HepG2 (cell line): ENCODE results near the gene CARD9. TPM values are rescaled to one million over a fixed set of nuclear protein-coding genes. Genes with fewer than 3 reads are reported as not detected.
A peak's percentile ranks its signal among the peaks of the same experiment; 100 is the strongest.

ENCODE experiments used
- ATF2 ChIP-seq: sonication (generic); formaldehyde crosslinking; IDR thresholded peaks from 2 replicates; pipeline ENCODE4 v1.4.0; 2020; ENCODE audit warnings: missing genetic modification reagents
- BRD4 ChIP-seq: sonication (generic); formaldehyde crosslinking; IDR thresholded peaks from 2 replicates; pipeline ENCODE4 v1.4.0; 2020; ENCODE audit warnings: missing genetic modification reagents
- FOXK1 ChIP-seq: sonication (generic); formaldehyde crosslinking; IDR thresholded peaks from 2 replicates; pipeline ENCODE4 v1.4.0; 2020; ENCODE audit warnings: low read depth, missing genetic modification reagents, borderline replicate concordance
- HMG20A ChIP-seq: IDR thresholded peaks from 2 replicates; pipeline ENCODE4 v1.6.1; 2016; ENCODE audit warnings: borderline replicate concordance
- HOXA7 ChIP-seq: sonication (generic); formaldehyde crosslinking; IDR thresholded peaks from 2 replicates; pipeline ENCODE4 v1.8.1; 2022; ENCODE audit warnings: mild to moderate bottlenecking, missing genetic modification reagents, moderate library complexity
- IRF2 ChIP-seq: IDR thresholded peaks from 2 replicates; pipeline ENCODE4 v1.6.1; 2018; ENCODE audit warnings: missing genetic modification reagents, missing compliant biosample characterization
- KDM2A ChIP-seq: sonication (generic); formaldehyde crosslinking; IDR thresholded peaks from 2 replicates; pipeline ENCODE4 v1.4.0; 2020; ENCODE audit warnings: low read depth, missing genetic modification reagents, borderline replicate concordance
- KLF6 ChIP-seq: IDR thresholded peaks from 2 replicates; pipeline ENCODE4 v1.8.0; 2016; ENCODE audit warnings: missing biosample characterization, missing genetic modification reagents
- NFYB ChIP-seq: sonication (generic); formaldehyde crosslinking; IDR thresholded peaks from 2 replicates; pipeline ENCODE4 v1.4.0; 2020; ENCODE audit warnings: missing genetic modification reagents
- NKX3-1 ChIP-seq: sonication (generic); formaldehyde crosslinking; IDR thresholded peaks from 2 replicates; pipeline ENCODE4 v1.5.0; 2020; ENCODE audit warnings: missing genetic modification reagents
- NR2C2 ChIP-seq: sonication (generic); formaldehyde crosslinking; IDR thresholded peaks from 2 replicates; pipeline ENCODE4 v1.4.0; 2020; ENCODE audit warnings: missing genetic modification reagents, mild to moderate bottlenecking, moderate library complexity, borderline replicate concordance
- SNRNP70 ChIP-seq: fragments of 200-400 bp; formaldehyde crosslinking; IDR thresholded peaks from 2 replicates; pipeline ENCODE4 v1.6.1; 2017; ENCODE audit warnings: mild to moderate bottlenecking, low read depth, low read length, moderate library complexity
- SP5 ChIP-seq: IDR thresholded peaks from 2 replicates; pipeline ENCODE4 v1.6.1; 2016; ENCODE audit warnings: low read depth, borderline replicate concordance
- YY1 ChIP-seq: IDR thresholded peaks from 2 replicates; pipeline ENCODE4 v1.6.1; 2011; ENCODE audit warnings: low read length, low read depth, moderate library complexity, mild to moderate bottlenecking; ENCODE audit not compliant: insufficient read depth, insufficient replicate concordance
- ZBTB37 ChIP-seq: sonication (generic); formaldehyde crosslinking; IDR thresholded peaks from 2 replicates; pipeline ENCODE4 v1.4.0; 2020; ENCODE audit warnings: mild to moderate bottlenecking, missing genetic modification reagents
- ZMYM4 ChIP-seq: sonication (generic); formaldehyde crosslinking; IDR thresholded peaks from 2 replicates; pipeline ENCODE4 v1.8.1; 2023; ENCODE audit warnings: mild to moderate bottlenecking, missing genetic modification reagents
- ZNF143 ChIP-seq: sonication (generic); formaldehyde crosslinking; IDR thresholded peaks from 2 replicates; pipeline ENCODE4 v1.4.0; 2020; ENCODE audit warnings: missing genetic modification reagents
- ZNF17 ChIP-seq: sonication (generic); formaldehyde crosslinking; IDR thresholded peaks from 2 replicates; pipeline ENCODE4 v1.5.0; 2020; ENCODE audit warnings: mild to moderate bottlenecking, missing genetic modification reagents
- ZNF33B ChIP-seq: sonication (generic); formaldehyde crosslinking; IDR thresholded peaks from 2 replicates; pipeline ENCODE4 v1.5.1; 2020; ENCODE audit warnings: mild to moderate bottlenecking, missing genetic modification reagents
- ZNF484 ChIP-seq: sonication (generic); formaldehyde crosslinking; IDR thresholded peaks from 2 replicates; pipeline ENCODE4 v1.5.1; 2020; ENCODE audit warnings: mild to moderate bottlenecking, low read depth, missing genetic modification reagents, borderline replicate concordance
- ZNF546 ChIP-seq: sonication (generic); formaldehyde crosslinking; conservative IDR thresholded peaks from 2 replicates; pipeline ENCODE4 v1.8.1; 2023; ENCODE audit warnings: mild to moderate bottlenecking, missing genetic modification reagents
- ZNF749 ChIP-seq: sonication (generic); formaldehyde crosslinking; IDR thresholded peaks from 2 replicates; pipeline ENCODE4 v1.8.0; 2022; ENCODE audit warnings: mild to moderate bottlenecking, missing genetic modification reagents, moderate library complexity, borderline replicate concordance
- ZSCAN12 ChIP-seq: sonication (generic); formaldehyde crosslinking; IDR thresholded peaks from 2 replicates; pipeline ENCODE4 v1.9.0; 2021; ENCODE audit warnings: mild to moderate bottlenecking, missing genetic modification reagents
- polyA plus RNA-seq, 8 experiments: library from polyadenylated mRNA; depleted of rRNA in 3 of 8; stranded (reverse) in 7 of 8; unstranded in 1 of 8; fragments of >200 nt; fragmentation: Illumina TruSeq in 4 of 8; extraction: Trizol in 4 of 8; gene quantifications; 2 replicates each; pipeline versions ENCODE4 v1.2.1 to v1.2.3, GENCODE V29; 2011 to 2016; ENCODE audit warnings: low read depth in 4 of 8, missing spikeins in 1 of 8, mixed read lengths in 1 of 8; ENCODE audit not compliant: insufficient read depth in 1 of 8
- total RNA-seq, 5 experiments: library from RNA; depleted of rRNA; stranded (reverse); fragments of >200 nt; fragmentation: Illumina TruSeq; extraction: Trizol; gene quantifications; 2 replicates each; pipeline ENCODE4 v1.2.3, GENCODE V29; 2016; ENCODE audit warnings: low read depth in 1 of 5
- TF ChIP-seq, protein P1 (sequence below): IDR thresholded peaks from 2 replicates; pipeline ENCODE4 v1.6.1; 2016; ENCODE audit warnings: low read depth, control low read depth
- TF ChIP-seq, protein P2 (sequence below): sonication (generic); formaldehyde crosslinking; IDR thresholded peaks from 2 replicates; pipeline ENCODE4 v1.5.1; 2020; ENCODE audit warnings: mild to moderate bottlenecking, missing genetic modification reagents, moderate library complexity

Gene CARD9
- total and polyA plus RNA-seq, 2 of the 13 experiments (the other 11 are each of a cell fraction or from before 2014, with no cell fraction given) = 3.3 to 7.4 TPM

DNA sequence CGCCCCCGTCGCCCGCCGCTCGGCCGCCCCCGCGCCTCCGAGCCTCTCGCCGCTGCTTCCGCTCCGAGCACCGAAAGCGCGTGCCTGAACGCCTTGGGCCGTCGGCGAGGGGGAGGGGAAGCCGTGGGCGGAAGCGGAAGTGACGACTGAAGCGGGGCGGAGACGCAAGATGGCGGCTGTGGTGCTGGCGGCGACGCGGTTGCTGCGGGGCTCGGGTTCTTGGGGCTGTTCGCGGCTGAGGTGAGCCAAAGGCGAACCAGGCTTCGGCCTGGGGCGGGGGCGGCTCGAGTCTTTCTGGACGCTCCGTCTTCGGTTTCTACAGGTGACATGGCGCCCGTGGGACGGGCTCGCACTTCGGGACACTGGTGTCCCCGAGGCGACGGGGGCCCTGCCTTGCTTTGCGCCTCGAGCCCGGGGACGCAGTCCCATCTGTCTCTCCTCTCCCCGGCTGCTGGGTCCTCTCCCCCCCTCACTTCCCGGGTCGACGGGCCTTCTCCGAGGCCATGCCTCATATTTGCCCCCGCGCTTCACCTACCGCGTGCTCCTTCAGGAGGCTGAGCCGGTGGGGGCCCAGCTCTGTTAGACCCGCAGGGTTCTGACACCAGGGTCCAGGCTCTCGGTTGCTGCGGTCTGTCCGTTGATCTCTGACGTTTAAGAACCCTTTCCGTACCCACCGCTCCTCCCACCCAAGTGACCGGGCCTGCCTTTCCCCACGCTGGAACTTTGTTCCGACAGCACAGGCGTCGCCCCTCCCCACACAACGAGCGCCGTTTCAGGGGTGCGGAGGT, 37.2 kb upstream of the CARD9 start, which contains the start of the genes ENTR1 and PMPCA (continued):
- peak; percentile 53; the same call in 1 of the 2 replicates for TF ChIP-seq ATF2 (CRISPR knock-in tag)
- TF ChIP-seq HMG20A (CRISPR knock-in tag) = 0 out of 2 replicates have a peak, but pooled peaks have one; percentile 23
- peak; percentile 63; the same call in 1 of the 2 replicates for TF ChIP-seq FOXK1 (CRISPR knock-in tag)
- peak; percentile 14; the same call in 1 of the 2 replicates for TF ChIP-seq ZMYM4 (CRISPR knock-in tag)
- peak; percentile 88 for TF ChIP-seq SP5 (CRISPR knock-in tag)
- peak; percentile 82; the same call in 1 of the 2 replicates for TF ChIP-seq ZNF484 (CRISPR knock-in tag)
- TF ChIP-seq ZNF143 (CRISPR knock-in tag) = peak; percentile 70
- peak; percentile 80; the same call in 1 of the 2 replicates for TF ChIP-seq BRD4
- TF ChIP-seq, protein P1, sequence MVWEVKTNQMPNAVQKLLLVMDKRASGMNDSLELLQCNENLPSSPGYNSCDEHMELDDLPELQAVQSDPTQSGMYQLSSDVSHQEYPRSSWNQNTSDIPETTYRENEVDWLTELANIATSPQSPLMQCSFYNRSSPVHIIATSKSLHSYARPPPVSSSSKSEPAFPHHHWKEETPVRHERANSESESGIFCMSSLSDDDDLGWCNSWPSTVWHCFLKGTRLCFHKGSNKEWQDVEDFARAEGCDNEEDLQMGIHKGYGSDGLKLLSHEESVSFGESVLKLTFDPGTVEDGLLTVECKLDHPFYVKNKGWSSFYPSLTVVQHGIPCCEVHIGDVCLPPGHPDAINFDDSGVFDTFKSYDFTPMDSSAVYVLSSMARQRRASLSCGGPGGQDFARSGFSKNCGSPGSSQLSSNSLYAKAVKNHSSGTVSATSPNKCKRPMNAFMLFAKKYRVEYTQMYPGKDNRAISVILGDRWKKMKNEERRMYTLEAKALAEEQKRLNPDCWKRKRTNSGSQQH (CRISPR knock-in tag) = peak; percentile 92
- TF ChIP-seq ZBTB37 = no peak
- TF ChIP-seq ZNF546 (CRISPR knock-in tag) = peak; percentile 92; the same call in 1 of the 2 replicates
- TF ChIP-seq YY1 = peak; percentile 99
- TF ChIP-seq NR2C2 (CRISPR knock-in tag) = peak; percentile 24; the same call in 1 of the 2 replicates
- peak; percentile 47; the same call in 1 of the 2 replicates for TF ChIP-seq NKX3-1 (CRISPR knock-in tag)
- peak; percentile 95 for TF ChIP-seq KDM2A (CRISPR knock-in tag)
- peak; percentile 81 for TF ChIP-seq IRF2 (CRISPR knock-in tag)
- no peak for TF ChIP-seq HOXA7 (CRISPR knock-in tag)
- TF ChIP-seq NFYB (CRISPR knock-in tag) = no peak
- TF ChIP-seq SNRNP70 = no peak
- TF ChIP-seq, protein P2, sequence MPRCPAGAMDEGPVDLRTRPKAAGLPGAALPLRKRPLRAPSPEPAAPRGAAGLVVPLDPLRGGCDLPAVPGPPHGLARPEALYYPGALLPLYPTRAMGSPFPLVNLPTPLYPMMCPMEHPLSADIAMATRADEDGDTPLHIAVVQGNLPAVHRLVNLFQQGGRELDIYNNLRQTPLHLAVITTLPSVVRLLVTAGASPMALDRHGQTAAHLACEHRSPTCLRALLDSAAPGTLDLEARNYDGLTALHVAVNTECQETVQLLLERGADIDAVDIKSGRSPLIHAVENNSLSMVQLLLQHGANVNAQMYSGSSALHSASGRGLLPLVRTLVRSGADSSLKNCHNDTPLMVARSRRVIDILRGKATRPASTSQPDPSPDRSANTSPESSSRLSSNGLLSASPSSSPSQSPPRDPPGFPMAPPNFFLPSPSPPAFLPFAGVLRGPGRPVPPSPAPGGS (CRISPR knock-in tag) = no peak
- peak; percentile 75 for TF ChIP-seq KLF6 (CRISPR knock-in tag)
- TF ChIP-seq ZNF17 (CRISPR knock-in tag) = no peak
- TF ChIP-seq ZSCAN12 = no peak
- TF ChIP-seq ZNF33B (CRISPR knock-in tag) = no peak; the same call in 1 of the 2 replicates
- 0 out of 2 replicates have a peak, but pooled peaks have one; percentile 31 for TF ChIP-seq ZNF749 (CRISPR knock-in tag)
